HepG2 (cell line): ENCODE measurements around the gene ABCC1. TPM values are rescaled to one million over a fixed set of nuclear protein-coding genes. Genes with fewer than 3 reads are reported as not detected.

Experiments used
- ARNTL ChIP-seq: sonication (generic); formaldehyde crosslinking; IDR thresholded peaks from 2 replicates; pipeline ENCODE4 v1.4.0; 2020; ENCODE audit warnings: mild to moderate bottlenecking, missing genetic modification reagents
- HNRNPL ChIP-seq: fragments of 200-400 bp; formaldehyde crosslinking; IDR thresholded peaks from 2 replicates; pipeline ENCODE4 v1.6.1; 2017; ENCODE audit warnings: mild to moderate bottlenecking, low read depth, low read length
- HOXA9 ChIP-seq: sonication (generic); formaldehyde crosslinking; IDR thresholded peaks from 2 replicates; pipeline ENCODE4 v1.8.1; 2022; ENCODE audit warnings: missing genetic modification reagents, mild to moderate bottlenecking, moderate library complexity, borderline replicate concordance
- IRX3 ChIP-seq: sonication (generic); formaldehyde crosslinking; IDR thresholded peaks from 2 replicates; pipeline ENCODE4 v1.8.1; 2023; ENCODE audit warnings: mild to moderate bottlenecking, low read depth, missing genetic modification reagents, borderline replicate concordance
- NFKBIZ ChIP-seq: IDR thresholded peaks from 2 replicates; pipeline ENCODE4 v1.6.1; 2018; ENCODE audit warnings: missing genetic modification reagents, missing compliant biosample characterization
- PAX8 ChIP-seq: sonication (generic); formaldehyde crosslinking; IDR thresholded peaks from 2 replicates; pipeline ENCODE4 v1.8.0; 2022; ENCODE audit warnings: mild to moderate bottlenecking, missing genetic modification reagents, borderline replicate concordance
- PHF21A ChIP-seq: sonication (generic); formaldehyde crosslinking; IDR thresholded peaks from 2 replicates; pipeline ENCODE4 v1.5.0; 2020; ENCODE audit warnings: mild to moderate bottlenecking, missing genetic modification reagents
- POLR2AphosphoS2 ChIP-seq: IDR thresholded peaks from 2 replicates; pipeline ENCODE4 v1.6.1; 2011; ENCODE audit warnings: low read depth, low read length, improper control_type of control experiment
- SCMH1 ChIP-seq: sonication (generic); formaldehyde crosslinking; IDR thresholded peaks from 2 replicates; pipeline ENCODE4 v1.9.0; 2021; ENCODE audit warnings: missing genetic modification reagents, mild to moderate bottlenecking, borderline replicate concordance
- ZNF557 ChIP-seq: sonication (generic); formaldehyde crosslinking; IDR thresholded peaks from 2 replicates; pipeline ENCODE4 v1.4.0; 2020; ENCODE audit warnings: missing genetic modification reagents
- ZNF792 ChIP-seq: IDR thresholded peaks from 2 replicates; pipeline ENCODE4 v1.6.1; 2016
- polyA plus RNA-seq, 8 experiments: library from polyadenylated mRNA; depleted of rRNA in 3 of 8; stranded (reverse) in 7 of 8; unstranded in 1 of 8; fragments of >200 nt; fragmentation: Illumina TruSeq in 4 of 8; extraction: Trizol in 4 of 8; gene quantifications; 2 replicates each; pipeline versions ENCODE4 v1.2.1 to v1.2.3, GENCODE V29; 2011 to 2016; ENCODE audit warnings: low read depth in 4 of 8, missing spikeins in 1 of 8, mixed read lengths in 1 of 8; ENCODE audit not compliant: insufficient read depth in 1 of 8
- total RNA-seq, 5 experiments: library from RNA; depleted of rRNA; stranded (reverse); fragments of >200 nt; fragmentation: Illumina TruSeq; extraction: Trizol; gene quantifications; 2 replicates each; pipeline ENCODE4 v1.2.3, GENCODE V29; 2016; ENCODE audit warnings: low read depth in 1 of 5
- TF ChIP-seq, protein P1 (sequence below): sonication (generic); formaldehyde crosslinking; IDR thresholded peaks from 2 replicates; pipeline ENCODE4 v1.4.0; 2020; ENCODE audit warnings: mild to moderate bottlenecking, missing genetic modification reagents
- TF ChIP-seq, protein P2 (sequence below): sonication (generic); formaldehyde crosslinking; IDR thresholded peaks from 2 replicates; pipeline ENCODE4 v1.5.0; 2020; ENCODE audit warnings: mild to moderate bottlenecking, missing genetic modification reagents, borderline replicate concordance
- TF ChIP-seq, protein P3 (sequence below): conservative IDR thresholded peaks from 2 replicates; pipeline ENCODE4 v1.6.1; 2018; ENCODE audit warnings: missing genetic modification reagents

The ABCC1 gene
- total and polyA plus RNA-seq, 2 of the 13 experiments (the other 11 are each of a cell fraction or from before 2014, with no cell fraction given) = 13.0 to 30.6 TPM

DNA sequence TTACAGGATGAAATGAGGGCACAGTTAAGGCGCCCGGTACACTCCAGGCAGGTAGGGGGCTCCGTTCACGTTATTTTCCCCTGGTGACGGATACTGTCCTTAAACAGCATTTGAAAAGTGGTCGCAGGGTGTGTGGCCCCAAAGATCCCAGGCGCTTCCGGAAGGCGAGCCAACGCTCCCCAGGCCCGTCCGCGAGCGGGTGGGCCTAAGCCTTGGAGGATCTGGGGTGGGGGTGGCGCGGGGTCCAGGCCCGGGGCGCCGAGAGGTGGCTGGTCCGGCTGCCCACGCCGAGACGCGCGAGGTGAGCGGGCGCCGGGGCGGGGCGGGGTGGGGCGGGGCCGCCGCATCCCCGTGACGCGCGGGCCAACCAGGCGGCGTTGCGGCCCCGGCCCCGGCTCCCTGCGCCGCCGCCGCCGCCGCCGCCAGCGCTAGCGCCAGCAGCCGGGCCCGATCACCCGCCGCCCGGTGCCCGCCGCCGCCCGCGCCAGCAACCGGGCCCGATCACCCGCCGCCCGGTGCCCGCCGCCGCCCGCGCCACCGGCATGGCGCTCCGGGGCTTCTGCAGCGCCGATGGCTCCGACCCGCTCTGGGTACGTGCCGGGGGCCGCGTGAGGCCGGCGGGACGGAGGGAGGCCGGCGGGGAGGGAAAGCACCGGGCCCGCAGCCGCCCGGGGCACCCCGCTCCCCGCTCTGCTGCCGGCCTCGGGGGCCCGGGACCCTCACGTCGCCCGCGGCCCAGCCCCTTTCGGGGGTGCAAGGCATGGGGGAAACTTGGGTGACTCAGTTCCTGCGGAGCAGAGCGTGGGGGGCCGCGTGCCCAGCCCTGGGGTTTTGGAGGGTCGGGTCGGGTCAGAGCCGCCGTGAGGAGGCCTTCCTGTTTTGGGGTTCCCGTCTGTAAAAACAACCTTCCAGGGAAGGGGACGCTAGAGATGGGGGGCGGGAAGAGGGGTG, at the start of gene ABCC1 (continued):
- TF ChIP-seq SCMH1 = no peak
- no peak for TF ChIP-seq IRX3 (CRISPR knock-in tag)
- TF ChIP-seq HNRNPL = no peak
- TF ChIP-seq, protein P1, sequence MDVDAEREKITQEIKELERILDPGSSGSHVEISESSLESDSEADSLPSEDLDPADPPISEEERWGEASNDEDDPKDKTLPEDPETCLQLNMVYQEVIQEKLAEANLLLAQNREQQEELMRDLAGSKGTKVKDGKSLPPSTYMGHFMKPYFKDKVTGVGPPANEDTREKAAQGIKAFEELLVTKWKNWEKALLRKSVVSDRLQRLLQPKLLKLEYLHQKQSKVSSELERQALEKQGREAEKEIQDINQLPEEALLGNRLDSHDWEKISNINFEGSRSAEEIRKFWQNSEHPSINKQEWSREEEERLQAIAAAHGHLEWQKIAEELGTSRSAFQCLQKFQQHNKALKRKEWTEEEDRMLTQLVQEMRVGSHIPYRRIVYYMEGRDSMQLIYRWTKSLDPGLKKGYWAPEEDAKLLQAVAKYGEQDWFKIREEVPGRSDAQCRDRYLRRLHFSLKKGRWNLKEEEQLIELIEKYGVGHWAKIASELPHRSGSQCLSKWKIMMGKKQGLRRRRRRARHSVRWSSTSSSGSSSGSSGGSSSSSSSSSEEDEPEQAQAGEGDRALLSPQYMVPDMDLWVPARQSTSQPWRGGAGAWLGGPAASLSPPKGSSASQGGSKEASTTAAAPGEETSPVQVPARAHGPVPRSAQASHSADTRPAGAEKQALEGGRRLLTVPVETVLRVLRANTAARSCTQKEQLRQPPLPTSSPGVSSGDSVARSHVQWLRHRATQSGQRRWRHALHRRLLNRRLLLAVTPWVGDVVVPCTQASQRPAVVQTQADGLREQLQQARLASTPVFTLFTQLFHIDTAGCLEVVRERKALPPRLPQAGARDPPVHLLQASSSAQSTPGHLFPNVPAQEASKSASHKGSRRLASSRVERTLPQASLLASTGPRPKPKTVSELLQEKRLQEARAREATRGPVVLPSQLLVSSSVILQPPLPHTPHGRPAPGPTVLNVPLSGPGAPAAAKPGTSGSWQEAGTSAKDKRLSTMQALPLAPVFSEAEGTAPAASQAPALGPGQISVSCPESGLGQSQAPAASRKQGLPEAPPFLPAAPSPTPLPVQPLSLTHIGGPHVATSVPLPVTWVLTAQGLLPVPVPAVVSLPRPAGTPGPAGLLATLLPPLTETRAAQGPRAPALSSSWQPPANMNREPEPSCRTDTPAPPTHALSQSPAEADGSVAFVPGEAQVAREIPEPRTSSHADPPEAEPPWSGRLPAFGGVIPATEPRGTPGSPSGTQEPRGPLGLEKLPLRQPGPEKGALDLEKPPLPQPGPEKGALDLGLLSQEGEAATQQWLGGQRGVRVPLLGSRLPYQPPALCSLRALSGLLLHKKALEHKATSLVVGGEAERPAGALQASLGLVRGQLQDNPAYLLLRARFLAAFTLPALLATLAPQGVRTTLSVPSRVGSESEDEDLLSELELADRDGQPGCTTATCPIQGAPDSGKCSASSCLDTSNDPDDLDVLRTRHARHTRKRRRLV (CRISPR knock-in tag) = no peak
- TF ChIP-seq, protein P2, sequence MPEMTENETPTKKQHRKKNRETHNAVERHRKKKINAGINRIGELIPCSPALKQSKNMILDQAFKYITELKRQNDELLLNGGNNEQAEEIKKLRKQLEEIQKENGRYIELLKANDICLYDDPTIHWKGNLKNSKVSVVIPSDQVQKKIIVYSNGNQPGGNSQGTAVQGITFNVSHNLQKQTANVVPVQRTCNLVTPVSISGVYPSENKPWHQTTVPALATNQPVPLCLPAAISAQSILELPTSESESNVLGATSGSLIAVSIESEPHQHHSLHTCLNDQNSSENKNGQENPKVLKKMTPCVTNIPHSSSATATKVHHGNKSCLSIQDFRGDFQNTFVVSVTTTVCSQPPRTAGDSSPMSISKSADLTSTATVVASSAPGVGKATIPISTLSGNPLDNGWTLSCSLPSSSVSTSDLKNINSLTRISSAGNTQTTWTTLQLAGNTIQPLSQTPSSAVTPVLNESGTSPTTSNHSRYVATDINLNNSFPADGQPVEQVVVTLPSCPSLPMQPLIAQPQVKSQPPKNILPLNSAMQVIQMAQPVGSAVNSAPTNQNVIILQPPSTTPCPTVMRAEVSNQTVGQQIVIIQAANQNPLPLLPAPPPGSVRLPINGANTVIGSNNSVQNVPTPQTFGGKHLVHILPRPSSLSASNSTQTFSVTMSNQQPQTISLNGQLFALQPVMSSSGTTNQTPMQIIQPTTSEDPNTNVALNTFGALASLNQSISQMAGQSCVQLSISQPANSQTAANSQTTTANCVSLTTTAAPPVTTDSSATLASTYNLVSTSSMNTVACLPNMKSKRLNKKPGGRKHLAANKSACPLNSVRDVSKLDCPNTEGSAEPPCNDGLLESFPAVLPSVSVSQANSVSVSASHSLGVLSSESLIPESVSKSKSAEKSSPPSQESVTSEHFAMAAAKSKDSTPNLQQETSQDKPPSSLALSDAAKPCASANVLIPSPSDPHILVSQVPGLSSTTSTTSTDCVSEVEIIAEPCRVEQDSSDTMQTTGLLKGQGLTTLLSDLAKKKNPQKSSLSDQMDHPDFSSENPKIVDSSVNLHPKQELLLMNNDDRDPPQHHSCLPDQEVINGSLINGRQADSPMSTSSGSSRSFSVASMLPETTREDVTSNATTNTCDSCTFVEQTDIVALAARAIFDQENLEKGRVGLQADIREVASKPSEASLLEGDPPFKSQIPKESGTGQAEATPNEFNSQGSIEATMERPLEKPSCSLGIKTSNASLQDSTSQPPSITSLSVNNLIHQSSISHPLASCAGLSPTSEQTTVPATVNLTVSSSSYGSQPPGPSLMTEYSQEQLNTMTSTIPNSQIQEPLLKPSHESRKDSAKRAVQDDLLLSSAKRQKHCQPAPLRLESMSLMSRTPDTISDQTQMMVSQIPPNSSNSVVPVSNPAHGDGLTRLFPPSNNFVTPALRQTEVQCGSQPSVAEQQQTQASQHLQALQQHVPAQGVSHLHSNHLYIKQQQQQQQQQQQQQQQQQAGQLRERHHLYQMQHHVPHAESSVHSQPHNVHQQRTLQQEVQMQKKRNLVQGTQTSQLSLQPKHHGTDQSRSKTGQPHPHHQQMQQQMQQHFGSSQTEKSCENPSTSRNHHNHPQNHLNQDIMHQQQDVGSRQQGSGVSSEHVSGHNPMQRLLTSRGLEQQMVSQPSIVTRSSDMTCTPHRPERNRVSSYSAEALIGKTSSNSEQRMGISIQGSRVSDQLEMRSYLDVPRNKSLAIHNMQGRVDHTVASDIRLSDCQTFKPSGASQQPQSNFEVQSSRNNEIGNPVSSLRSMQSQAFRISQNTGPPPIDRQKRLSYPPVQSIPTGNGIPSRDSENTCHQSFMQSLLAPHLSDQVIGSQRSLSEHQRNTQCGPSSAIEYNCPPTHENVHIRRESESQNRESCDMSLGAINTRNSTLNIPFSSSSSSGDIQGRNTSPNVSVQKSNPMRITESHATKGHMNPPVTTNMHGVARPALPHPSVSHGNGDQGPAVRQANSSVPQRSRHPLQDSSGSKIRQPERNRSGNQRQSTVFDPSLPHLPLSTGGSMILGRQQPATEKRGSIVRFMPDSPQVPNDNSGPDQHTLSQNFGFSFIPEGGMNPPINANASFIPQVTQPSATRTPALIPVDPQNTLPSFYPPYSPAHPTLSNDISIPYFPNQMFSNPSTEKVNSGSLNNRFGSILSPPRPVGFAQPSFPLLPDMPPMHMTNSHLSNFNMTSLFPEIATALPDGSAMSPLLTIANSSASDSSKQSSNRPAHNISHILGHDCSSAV = no peak
- TF ChIP-seq POLR2AphosphoS2 = no peak
- TF ChIP-seq, protein P3, sequence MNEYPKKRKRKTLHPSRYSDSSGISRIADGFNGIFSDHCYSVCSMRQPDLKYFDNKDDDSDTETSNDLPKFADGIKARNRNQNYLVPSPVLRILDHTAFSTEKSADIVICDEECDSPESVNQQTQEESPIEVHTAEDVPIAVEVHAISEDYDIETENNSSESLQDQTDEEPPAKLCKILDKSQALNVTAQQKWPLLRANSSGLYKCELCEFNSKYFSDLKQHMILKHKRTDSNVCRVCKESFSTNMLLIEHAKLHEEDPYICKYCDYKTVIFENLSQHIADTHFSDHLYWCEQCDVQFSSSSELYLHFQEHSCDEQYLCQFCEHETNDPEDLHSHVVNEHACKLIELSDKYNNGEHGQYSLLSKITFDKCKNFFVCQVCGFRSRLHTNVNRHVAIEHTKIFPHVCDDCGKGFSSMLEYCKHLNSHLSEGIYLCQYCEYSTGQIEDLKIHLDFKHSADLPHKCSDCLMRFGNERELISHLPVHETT (CRISPR knock-in tag) = no peak
- no peak for TF ChIP-seq NFKBIZ (CRISPR knock-in tag)
- no peak for TF ChIP-seq ZNF557
- TF ChIP-seq ARNTL = 0 out of 2 replicates have a peak, but pooled peaks have one; percentile 4
- 0 out of 2 replicates have a peak, but pooled peaks have one; percentile 29 for TF ChIP-seq PAX8 (CRISPR knock-in tag)
- TF ChIP-seq PHF21A (CRISPR knock-in tag) = peak; percentile 4; the same call in 1 of the 2 replicates
- TF ChIP-seq HOXA9 (CRISPR knock-in tag) = no peak
- TF ChIP-seq ZNF792 (CRISPR knock-in tag) = 0 out of 2 replicates have a peak, but pooled peaks have one; percentile 21
